KG1 (cell line): ENCODE results near the gene CARD14.

Source experiments
- DNase-seq: peaks from one replicate; lab custom pipeline; 2025; lab: John Stamatoyannopoulos, UW

Gene CARD14

GRCh38 chr17:80212511-80212910 lies 42.7 kb downstream of the CARD14 start:
- no peak for DNase-seq

GRCh38 chr17:80212962-80213642 lies 43.3 kb downstream of the CARD14 start:
- no peak for DNase-seq

DNA sequence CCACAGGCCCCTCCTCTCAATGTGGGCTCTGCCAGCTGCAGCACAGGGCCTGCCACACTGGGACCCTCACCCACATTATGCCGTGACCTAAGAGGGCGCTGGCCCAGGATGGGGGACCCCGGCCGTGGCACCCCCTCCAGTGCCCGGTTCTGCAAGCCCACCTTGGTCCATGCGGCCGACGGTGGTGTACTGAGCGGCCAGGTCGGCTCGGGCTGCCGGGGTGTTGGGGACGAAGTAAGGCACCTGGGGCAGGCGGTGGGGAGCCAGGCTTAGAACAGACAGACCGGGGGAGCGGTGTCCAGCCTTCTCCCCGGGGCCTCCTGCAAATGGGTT lies 43.8 kb downstream of the CARD14 start:
- no peak for DNase-seq

DNA sequence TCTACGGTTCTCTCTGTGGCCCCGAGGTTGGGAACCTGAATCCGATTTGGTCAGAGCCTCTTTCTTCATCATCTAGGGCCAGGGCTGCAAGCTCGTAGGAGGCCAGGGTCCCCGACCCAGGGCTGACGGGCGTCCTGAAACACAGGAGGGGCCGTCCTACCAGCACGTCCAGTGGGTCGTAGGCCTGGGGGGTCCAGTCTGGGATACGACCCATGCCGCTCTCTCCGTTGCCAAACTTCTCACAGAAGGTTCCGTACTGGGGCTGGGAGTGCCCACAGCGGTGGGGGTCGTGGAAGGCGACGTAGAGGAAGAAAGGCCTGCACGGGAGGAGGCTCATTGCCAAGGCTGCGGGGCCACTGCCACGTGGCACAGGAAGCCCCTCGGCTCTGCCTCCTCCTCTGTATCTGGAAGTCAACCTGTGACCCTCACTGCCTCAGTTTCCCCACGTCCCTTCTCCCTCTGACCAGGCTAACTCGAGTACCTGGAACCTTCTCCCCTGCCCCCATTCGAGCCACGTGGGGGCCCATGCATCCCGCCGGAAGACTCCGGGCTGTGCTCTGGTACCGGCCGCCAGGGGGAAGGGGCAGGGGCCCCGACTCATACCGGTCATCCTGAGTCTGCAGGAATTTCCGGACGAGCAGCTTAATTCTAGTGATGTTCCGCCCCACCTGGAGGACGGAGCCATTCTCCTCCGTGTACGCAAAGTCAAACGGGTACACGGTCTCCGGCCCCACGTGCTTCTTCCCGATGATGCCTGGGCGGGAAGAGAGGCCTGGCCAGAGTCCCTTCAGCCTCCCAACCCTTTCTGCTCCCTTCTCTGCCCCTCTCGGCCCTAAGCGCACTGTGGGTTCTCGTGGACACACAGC lies 44.4 kb downstream of the CARD14 start:
- DNase-seq = no peak

DNA sequence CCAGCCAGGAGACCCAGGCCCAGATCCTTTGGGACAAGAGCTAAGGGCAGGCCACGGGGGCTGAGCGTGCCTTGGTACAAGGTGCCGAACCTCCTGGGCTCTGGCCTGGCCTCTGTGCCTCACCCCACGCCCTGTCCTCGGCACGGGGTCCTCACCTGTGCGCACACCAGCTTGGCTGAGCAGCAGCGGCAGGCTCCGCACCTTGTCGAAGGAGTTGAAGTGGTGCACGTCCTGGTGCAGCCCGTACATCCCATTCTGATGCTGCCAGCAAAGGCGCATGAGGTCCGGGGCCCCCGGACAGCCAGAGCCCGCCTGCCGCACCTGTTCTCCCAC lies 45.0 kb downstream of the CARD14 start:
- no peak for DNase-seq

GRCh38 chr17:80216473-80217456 lies 46.9 kb downstream of the CARD14 start:
- DNase-seq = no peak

DNA sequence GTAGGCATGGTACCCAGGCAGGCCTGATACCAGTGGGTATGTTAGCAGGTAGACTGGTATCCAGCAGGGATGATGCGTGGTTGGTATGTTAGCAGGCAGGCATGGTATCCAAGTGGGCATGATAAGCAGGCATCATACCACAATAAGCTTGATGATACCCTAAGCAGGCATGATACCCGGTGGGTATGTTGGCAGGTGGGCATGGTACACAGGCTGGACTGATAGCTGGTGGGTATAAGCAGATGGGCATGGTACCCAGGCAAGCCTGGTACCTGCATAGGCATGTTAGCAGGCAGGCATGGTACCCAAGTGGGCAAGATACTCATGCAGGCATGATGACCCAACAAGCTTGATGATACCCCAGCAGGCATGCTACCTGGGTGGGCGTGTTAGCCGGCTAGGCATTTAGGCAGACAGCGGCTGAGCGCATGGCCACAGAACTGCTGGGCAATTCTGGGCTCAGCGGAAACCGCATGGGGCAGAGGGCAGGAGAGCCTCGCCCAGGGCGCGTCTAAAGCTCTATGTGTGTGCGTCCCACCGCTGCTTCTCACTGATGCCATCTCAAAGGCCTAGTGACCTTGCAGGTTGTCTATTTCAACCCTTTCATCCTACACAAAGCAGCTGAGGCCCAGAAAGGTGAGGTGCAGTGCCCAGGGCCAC lies 48.0 kb downstream of the CARD14 start:
- no peak for DNase-seq

DNA sequence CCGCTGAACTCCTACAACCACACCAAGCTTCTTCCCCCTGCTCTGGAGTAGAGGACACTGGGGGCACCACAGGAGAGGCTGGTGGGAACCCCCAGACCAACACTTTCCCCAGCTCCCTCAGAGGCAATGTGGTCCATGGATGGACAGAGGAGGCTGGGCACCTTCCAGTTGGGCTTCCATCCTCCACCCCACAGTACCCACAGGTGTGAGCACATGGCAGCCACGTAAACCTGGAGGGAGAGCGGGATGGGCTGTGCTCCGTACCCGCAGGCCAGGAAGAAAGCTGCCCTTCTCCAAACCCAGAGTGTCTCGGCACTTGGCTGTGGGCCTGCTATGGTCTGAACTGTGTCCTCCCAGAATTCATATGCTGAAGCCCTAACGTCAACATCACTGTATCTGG lies 48.6 kb downstream of the CARD14 start:
- DNase-seq = no peak

GRCh38 chr17:80219013-80219762 lies 49.4 kb downstream of the CARD14 start:
- DNase-seq = peak; percentile 88

DNA sequence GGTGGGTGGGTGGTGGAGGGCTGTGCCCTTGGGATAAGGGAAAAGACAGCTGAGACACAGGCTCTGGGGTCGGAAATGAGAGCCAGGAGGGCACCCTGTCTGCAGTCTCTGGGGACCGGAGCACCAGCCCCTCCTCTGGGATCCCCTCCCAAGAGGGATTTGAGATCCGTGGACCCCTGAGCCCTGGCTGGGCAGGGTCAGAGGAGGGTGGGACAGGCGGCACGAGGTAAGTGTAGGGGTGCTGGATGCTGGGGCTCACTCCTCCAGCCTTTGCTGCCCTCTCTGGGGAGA lies 49.9 kb downstream of the CARD14 start:
- DNase-seq = no peak

DNA sequence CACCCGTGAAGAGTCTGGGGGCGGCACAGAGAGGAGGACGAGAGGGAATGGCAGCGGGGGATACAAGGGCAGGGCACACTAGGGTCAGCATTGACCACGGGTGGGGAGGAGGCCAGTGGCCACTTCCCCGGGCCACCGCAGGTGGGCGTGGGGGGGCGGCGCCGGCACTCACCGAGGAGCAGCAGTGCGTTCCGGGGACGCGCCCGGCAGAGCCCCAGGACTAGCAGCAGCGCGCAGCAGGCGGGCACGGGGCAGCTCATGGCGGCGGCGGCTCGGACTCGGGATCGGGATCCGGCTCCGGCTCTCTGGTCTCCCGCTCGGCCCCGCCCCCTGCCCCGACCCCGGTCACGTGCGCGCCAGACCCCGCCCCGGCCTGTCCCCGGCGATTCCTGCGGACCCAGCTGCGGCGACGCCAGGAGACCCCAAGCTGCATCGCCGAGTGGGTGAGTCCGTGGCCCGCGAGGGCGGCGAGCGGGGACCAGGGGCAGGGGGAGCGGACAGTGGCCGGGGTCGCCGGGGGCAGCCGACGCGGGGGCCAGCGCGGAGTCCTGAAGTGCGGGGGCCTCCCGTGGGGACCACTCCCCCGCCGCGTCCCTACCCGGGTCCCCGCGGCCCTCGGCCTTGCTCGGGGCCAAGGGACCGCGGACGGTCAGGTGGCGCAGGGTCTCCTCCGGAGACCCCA lies 50.4 kb downstream of the CARD14 start, which contains the start of the genes SGSH and SLC26A11:
Gene SGSH, minus strand, starts transcription at position 280 of the 682 bp plus-strand sequence. Its CDS starts 20 bp downstream, at position 260.
Gene SLC26A11, plus strand, starts transcription at position 374 of the 682 bp plus-strand sequence. CDS start 1,134 bp downstream, outside the sequence.
- DNase-seq = no peak

DNA sequence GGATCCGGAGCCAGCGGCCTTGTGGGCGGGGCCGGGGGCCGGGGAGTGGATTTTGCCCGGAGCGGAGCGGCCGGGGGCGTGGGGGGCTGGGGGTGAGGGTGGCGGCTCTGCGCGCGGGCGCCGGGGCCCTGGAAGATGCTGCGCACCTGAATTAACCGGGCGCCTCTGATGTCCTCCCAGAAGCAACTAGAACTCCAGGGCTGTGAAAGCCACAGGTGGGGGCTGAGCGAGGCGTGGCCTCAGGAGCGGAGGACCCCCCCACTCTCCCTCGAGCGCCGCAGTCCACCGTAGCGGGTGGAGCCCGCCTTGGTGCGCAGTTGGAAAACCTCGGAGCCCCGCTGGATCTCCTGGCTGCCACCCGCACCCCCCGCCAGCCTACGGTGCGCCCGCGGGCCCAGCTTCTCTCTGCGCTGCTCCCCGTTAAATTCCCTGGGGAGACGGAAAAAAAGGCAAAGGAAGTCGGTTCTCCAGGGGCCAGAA lies 50.9 kb downstream of the CARD14 start:
- no peak for DNase-seq

DNA sequence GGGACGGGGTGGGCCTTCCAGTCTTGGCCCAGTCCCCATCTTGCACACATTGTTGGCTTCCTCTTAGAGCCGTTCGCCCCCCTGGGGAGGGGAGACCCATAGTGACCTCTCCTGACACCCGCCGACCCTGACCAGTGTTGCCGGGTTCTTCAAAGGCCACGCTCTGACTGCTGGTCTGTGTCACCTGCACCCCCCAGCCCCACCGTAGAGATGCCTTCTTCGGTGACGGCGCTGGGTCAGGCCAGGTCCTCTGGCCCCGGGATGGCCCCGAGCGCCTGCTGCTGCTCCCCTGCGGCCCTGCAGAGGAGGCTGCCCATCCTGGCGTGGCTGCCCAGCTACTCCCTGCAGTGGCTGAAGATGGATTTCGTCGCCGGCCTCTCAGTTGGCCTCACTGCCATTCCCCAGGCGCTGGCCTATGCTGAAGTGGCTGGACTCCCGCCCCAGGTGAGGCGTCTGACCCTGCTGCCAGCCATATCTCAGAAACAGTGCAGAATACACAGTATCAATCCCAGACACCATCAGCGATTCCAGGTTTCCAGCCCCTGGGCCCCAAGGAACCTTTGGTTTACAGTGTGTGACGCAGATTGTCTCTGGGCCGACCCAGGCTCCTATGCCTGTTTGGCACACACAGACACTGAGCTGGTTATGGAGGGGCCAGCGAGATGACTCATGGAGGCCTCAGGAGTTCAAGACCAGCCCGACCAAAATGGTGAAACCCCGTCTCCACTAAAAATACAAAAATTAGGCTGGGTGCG lies 51.7 kb downstream of the CARD14 start:
- no peak for DNase-seq

DNA sequence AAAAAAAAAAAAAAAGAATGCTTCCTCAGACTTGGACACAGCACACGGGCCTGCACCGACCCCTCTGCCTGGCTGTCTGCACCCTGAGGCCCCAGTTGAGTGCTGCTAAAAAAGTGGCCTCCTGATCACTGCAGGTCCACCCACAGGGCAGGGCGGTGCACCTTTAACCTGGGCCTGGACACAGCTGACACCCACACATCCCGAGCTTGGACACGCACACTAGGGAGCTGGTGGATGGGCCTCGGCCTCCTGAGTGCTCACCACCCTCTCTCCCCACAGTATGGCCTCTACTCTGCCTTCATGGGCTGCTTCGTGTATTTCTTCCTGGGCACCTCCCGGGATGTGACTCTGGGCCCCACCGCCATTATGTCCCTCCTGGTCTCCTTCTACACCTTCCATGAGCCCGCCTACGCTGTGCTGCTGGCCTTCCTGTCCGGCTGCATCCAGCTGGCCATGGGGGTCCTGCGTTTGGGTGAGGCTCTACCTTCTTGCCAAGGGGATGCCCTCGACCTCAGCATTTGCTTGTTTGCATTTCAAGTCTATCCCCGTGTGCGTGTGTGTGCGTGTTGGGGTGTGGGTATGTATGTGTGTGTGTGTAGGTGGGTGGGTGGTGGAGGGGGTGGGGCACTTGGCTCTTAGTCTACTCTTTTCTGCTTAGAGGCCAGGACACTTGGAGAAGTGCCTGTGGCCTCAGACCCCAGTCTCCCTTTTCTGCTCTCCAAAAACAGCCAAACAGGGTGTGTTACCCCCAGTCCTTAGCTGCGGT lies 52.7 kb downstream of the CARD14 start:
- DNase-seq = no peak

DNA sequence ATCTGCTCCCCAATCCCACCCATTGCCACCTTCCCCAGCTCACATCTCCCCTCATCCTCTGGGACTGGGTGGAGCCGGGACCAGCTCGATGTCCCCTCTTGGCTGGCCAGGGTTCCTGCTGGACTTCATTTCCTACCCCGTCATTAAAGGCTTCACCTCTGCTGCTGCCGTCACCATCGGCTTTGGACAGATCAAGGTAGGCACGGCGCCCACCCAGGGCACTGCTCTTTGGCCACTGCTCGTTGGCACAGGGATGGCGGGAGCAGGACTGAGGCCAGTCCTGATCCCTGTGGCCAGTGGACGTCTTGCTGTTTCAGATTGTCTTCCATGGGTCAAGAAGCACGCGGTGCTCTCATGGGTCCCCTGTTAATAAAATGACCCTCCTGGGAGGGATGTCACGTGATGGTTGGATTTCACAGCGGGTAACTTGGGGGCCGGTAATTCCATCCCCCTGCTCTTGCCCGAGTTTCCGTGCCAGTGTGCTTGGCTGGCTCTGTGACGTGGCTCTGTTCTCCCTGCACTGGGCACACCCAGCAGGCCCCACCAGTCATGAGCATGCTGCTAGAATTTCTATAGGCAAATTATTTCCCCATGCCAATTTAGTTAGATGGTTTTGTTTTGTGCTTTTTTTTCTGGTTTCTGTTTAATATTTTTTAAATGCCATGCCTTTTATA lies 53.4 kb downstream of the CARD14 start:
- DNase-seq = no peak

- no peak for DNase-seq
Measured at GRCh38 chr17:80223838-80224497, 54.1 kb downstream of the CARD14 start.

GRCh38 chr17:80224683-80225082 lies 54.9 kb downstream of the CARD14 start:
- no peak for DNase-seq

GRCh38 chr17:80225230-80225629 lies 55.4 kb downstream of the CARD14 start:
- no peak for DNase-seq
